Measurements from ENCODE around the gene NR1I3. TPM values are rescaled to one million over a fixed set of nuclear protein-coding genes. Genes with fewer than 3 reads are reported as not detected.
A peak's percentile ranks its signal among the peaks of the same experiment; 100 is the strongest.

NR1I3 gene
- total and polyA plus RNA-seq, 2 experiments from 2014 or later, result 0.50 TPM; not detected in 1

- peaks cover 55% of the 10 kb centered on the region for H3K4me1 ChIP-seq (ENCODE audit: insufficient read depth)
- no peak; the same call in 2 of the 3 replicates for ATAC-seq
- H3F3A ChIP-seq (replicated peaks; ENCODE audit: low read depth), result peaks cover 32% of the 10 kb centered on the region; the same call in 1 of the 2 replicates
- peak overlapping the region; percentile 99 for H3K27ac ChIP-seq (ENCODE audit: low read depth)
- H3K36me3 Mint-ChIP-seq (ENCODE audit: low read depth), result peaks cover 27% of the 10 kb centered on the region
- H3K4me1 Mint-ChIP-seq, result peaks cover 58% of the 10 kb centered on the region
- peaks cover 11% of the 10 kb centered on the region for H3K36me3 ChIP-seq (ENCODE audit: insufficient read depth)
- H3K4me2 ChIP-seq, result peak overlapping the region; percentile 75
- no peaks in the 10 kb centered on the region for H3K27me3 ChIP-seq (ENCODE audit: insufficient read depth)
- H3K9me3 Mint-ChIP-seq, result no peaks in the 10 kb centered on the region; the same call in 2 of the 3 replicates
- H3K79me2 ChIP-seq (replicated peaks; ENCODE audit: insufficient read depth), result peaks cover 32% of the 10 kb centered on the region
- peak overlapping the region; percentile 66 for H3K4me3 ChIP-seq
- peaks cover 17% of the 10 kb centered on the region for H3K27me3 Mint-ChIP-seq (ENCODE audit: insufficient read depth, low read depth, poor library complexity)
- DNase-seq (ENCODE audit: low spot score), result peak; percentile 42
- peak overlapping the region; percentile 89 for H3K4me3 Mint-ChIP-seq
- TF ChIP-seq ZNF331 (CRISPR knock-in tag; IDR thresholded peaks at IDR 0.05; ENCODE audit: low read depth) (no peak), POLR2AphosphoS5 (IDR thresholded peaks at IDR 0.05; ENCODE audit: low read depth) (no peak), CTCF (conservative IDR thresholded peaks at IDR 0.05; ENCODE audit: low read depth in 2 of 2) (no peak), CREB1 (CRISPR knock-in tag; IDR thresholded peaks at IDR 0.05; ENCODE audit: low read depth) (no peak), NANOG (IDR thresholded peaks at IDR 0.05; ENCODE audit: borderline replicate concordance) (no peak), ETS1 (IDR thresholded peaks at IDR 0.05) (no peak), STAT1 (IDR thresholded peaks at IDR 0.05; ENCODE audit: unreplicated experiment) (no peak)
- H3K9me2 ChIP-seq (ENCODE audit: insufficient read depth), result no peaks in the 10 kb centered on the region
- peak overlapping the region; percentile 57 for H2AFZ ChIP-seq
- H4K20me1 ChIP-seq (replicated peaks; ENCODE audit: insufficient read depth), result no peaks in the 10 kb centered on the region; the same call in 1 of the 2 replicates
- H3K27ac Mint-ChIP-seq, result peak overlapping the region; percentile 98
These were observed 36.8 kb downstream of the NR1I3 start for GRCh38 chr1:161200992-161201835.

- peak overlapping the region; percentile 98 for H3K27ac Mint-ChIP-seq
- no peaks in the 10 kb centered on the region; the same call in 2 of the 3 replicates for H3K9me3 Mint-ChIP-seq
- Histone ChIP-seq H3F3A (replicated peaks; ENCODE audit: low read depth) (peaks cover 30% of the 10 kb centered on the region; the same call in 1 of the 2 replicates), H3K4me3 (no peak overlapping the region; the same call in 1 of the 2 replicates), H3K4me1 (ENCODE audit: insufficient read depth) (peaks cover 56% of the 10 kb centered on the region), H2AFZ (peak overlapping the region; percentile 57), H3K27me3 (ENCODE audit: insufficient read depth) (no peaks in the 10 kb centered on the region), H3K9me2 (ENCODE audit: insufficient read depth) (no peaks in the 10 kb centered on the region), H3K36me3 (ENCODE audit: insufficient read depth) (peaks cover 11% of the 10 kb centered on the region), H3K4me2 (peak overlapping the region; percentile 75), H4K20me1 (replicated peaks; ENCODE audit: insufficient read depth) (no peaks in the 10 kb centered on the region), H3K79me2 (replicated peaks; ENCODE audit: insufficient read depth) (peaks cover 29% of the 10 kb centered on the region), H3K27ac (ENCODE audit: low read depth) (peak overlapping the region; percentile 99)
- H3K4me3 Mint-ChIP-seq, result peak overlapping the region; percentile 32; the same call in 2 of the 3 replicates
- peaks cover 17% of the 10 kb centered on the region for H3K27me3 Mint-ChIP-seq (ENCODE audit: insufficient read depth, low read depth, poor library complexity)
- ATAC-seq, result peak; percentile 3; the same call in 2 of the 3 replicates
- DNase-seq (ENCODE audit: low spot score), result peak; percentile 51
- peaks cover 19% of the 10 kb centered on the region for H3K36me3 Mint-ChIP-seq (ENCODE audit: low read depth)
- H3K4me1 Mint-ChIP-seq, result peaks cover 61% of the 10 kb centered on the region
- TF ChIP-seq CTCF (conservative IDR thresholded peaks at IDR 0.05; ENCODE audit: low read depth in 2 of 2) (no peak), EZH2phosphoT487 (IDR thresholded peaks at IDR 0.05; ENCODE audit: unreplicated experiment) (no peak), REST (IDR thresholded peaks at IDR 0.05; ENCODE audit: unreplicated experiment) (no peak), NANOG (IDR thresholded peaks at IDR 0.05; ENCODE audit: borderline replicate concordance) (no peak)
These were observed 37.5 kb downstream of the NR1I3 start for GRCh38 chr1:161200421-161200991.

All from GM23338 (cell line).